Thyroid gland (tissue), 4 donors: ENCODE measurements around the gene REG3G. TPM values are rescaled to one million over a fixed set of nuclear protein-coding genes. Genes with fewer than 3 reads are reported as not detected.
A peak's percentile ranks its signal among the peaks of the same experiment; 100 is the strongest.

Experiments used
- DNase-seq, 2 donors: peaks; one replicate each; pipeline ENCODE4 v3.0.0-alpha.2; 2019
- H3K27ac ChIP-seq, 3 donors: fragments of 200-600 bp; sonication (generic); 1 replicate in 2 of 3; 2 replicates in 1 of 3; pipeline ENCODE4 v1.5.1; 2016 to 2019; ENCODE audit warnings: mild to moderate bottlenecking in 1 of 3, moderate library complexity in 1 of 3
- H3K27me3 ChIP-seq: fragments of 200-600 bp; sonication (generic); one replicate; pipeline ENCODE4 v1.5.1; 2019
- H3K36me3 ChIP-seq, 2 donors: fragments of 200-600 bp; sonication (generic); one replicate each; pipeline ENCODE4 v1.5.1; 2016 to 2019
- H3K4me1 ChIP-seq, 2 donors: fragments of 200-600 bp; sonication (generic); one replicate each; pipeline ENCODE4 v1.5.1; 2017 to 2019
- H3K4me3 ChIP-seq, 3 donors: fragments of 200-600 bp; sonication (generic); replicated peaks in 1 of 3; 1 replicate in 2 of 3; 2 replicates in 1 of 3; pipeline ENCODE4 v1.5.1; 2016; ENCODE audit warnings: mild to moderate bottlenecking in 1 of 3
- H3K9me3 ChIP-seq: fragments of 200-600 bp; sonication (generic); one replicate; pipeline ENCODE4 v1.5.1; 2017
- POLR2A ChIP-seq, 2 donors: fragments of 450-650 bp; IDR thresholded peaks; one replicate each; pipeline ENCODE4 v1.6.1; 2017; ENCODE audit warnings: antibody characterized with exemption in 2 of 2, mild to moderate bottlenecking in 2 of 2, moderate library complexity in 1 of 2
- WGBS, 2 donors: methylation state at CpG; one replicate each; pipeline ENCODE4 v1.1.5; 2017; 5-methylcytosine and 5-hydroxymethylcytosine counted together
- intact Hi-C: fragments of 100-400 bp; cut with DNase I; formaldehyde crosslinking; loops from one replicate; pipeline ENCODE4 v1.15.1; 2023
- total RNA-seq, 4 donors: library from RNA; depleted of rRNA; stranded (reverse); fragments of >200 nt; gene quantifications; one replicate each; pipeline ENCODE4 v1.2.3, GENCODE V29; 2016
- TF ChIP-seq, protein P1 (sequence below), 6 experiments: fragments of 200-600 bp in 3 of 6; fragments of 450-650 bp in 3 of 6; sonication (generic) in 3 of 6; IDR thresholded peaks; one replicate each; pipeline ENCODE4 v1.5.1; 2016 to 2019; ENCODE audit warnings: antibody characterized with exemption in 6 of 6, mild to moderate bottlenecking in 2 of 6, inconsistent platforms in 1 of 6, moderate library complexity in 1 of 6

The REG3G gene
- total RNA-seq, 4 donors from 2014 or later, result not detected

DNA sequence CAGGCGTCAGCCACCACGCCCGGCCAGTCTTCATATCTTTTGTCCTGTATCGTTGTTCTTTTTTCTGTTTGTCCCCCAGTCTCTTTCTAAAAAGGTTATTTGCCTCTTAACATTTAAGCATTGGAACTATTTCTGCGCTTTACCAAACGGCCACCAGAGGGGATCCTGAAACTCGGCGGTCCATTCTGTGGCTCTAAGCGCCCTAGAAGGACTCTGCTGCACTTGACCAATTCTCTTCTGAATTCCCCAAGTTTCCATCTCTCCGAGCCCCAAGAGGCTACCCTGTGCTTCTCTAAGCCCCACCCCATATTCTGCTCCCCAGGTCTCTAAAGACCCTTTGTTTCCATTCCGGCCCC, 33.1 kb upstream of the REG3G start:
- no peaks in the 10 kb centered on the region for H3K36me3 ChIP-seq
- TF ChIP-seq, protein P1, sequence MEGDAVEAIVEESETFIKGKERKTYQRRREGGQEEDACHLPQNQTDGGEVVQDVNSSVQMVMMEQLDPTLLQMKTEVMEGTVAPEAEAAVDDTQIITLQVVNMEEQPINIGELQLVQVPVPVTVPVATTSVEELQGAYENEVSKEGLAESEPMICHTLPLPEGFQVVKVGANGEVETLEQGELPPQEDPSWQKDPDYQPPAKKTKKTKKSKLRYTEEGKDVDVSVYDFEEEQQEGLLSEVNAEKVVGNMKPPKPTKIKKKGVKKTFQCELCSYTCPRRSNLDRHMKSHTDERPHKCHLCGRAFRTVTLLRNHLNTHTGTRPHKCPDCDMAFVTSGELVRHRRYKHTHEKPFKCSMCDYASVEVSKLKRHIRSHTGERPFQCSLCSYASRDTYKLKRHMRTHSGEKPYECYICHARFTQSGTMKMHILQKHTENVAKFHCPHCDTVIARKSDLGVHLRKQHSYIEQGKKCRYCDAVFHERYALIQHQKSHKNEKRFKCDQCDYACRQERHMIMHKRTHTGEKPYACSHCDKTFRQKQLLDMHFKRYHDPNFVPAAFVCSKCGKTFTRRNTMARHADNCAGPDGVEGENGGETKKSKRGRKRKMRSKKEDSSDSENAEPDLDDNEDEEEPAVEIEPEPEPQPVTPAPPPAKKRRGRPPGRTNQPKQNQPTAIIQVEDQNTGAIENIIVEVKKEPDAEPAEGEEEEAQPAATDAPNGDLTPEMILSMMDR (IDR thresholded peaks at IDR 0.05), result peak in 3 of 6 experiments; percentile 20 to 41 (median 35)
- TF ChIP-seq POLR2A (IDR thresholded peaks at IDR 0.05), result no peak
- H3K9me3 ChIP-seq, result no peaks in the 10 kb centered on the region
- H3K27ac ChIP-seq, result no peak overlapping the region
- peak in 1 of 2 donors; percentile 28 for DNase-seq
- peak overlapping the region in 1 of 3 donors; percentile 5 for H3K4me3 ChIP-seq
- intact Hi-C loops, result no loop called here
- peaks cover 0 to 6% of the 10 kb centered on the region in 2 donors for H3K4me1 ChIP-seq
- no peaks in the 10 kb centered on the region for H3K27me3 ChIP-seq
- WGBS, 2 donors, result 23 to 29% methylated on average over 11 of the region's 11 CpGs

DNA sequence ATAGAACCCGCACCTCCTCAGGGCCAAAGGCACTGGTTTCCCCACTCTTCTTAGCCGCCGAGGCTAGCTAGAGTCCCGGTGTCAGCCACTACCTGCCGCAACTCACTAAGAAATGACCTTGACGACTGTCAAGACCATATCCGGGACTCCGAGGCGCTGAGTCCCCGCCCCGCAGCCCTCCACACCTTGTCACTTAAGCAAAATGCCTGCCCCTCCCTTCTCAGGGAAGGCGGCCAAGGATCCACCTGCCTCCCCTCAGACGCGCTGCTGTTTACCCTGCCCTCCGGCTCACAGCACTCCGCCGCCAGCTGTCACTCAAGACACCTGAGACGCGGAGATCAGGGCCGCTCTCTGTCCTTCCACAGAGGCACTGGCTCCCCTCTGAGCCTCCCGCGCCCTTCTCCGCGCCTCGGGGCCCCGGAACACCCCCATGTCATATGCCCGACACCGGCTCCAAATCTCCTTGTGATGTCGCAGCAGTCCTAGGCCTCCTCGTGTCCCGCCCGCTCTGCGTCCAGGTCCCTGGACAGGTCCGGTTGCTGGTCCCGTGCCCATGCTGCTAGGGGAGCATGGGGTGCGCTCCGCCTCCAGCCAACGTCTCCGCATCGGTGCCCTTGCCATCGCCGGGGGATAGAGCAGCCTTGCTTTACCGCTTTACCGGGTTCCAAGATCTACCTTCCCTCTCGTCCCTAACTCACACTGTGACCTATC, 32.5 kb upstream of the REG3G start:
- H3K4me3 ChIP-seq, result peak overlapping the region in 1 of 3 donors; percentile 5
- H3K27ac ChIP-seq, result no peak overlapping the region
- H3K36me3 ChIP-seq, result no peaks in the 10 kb centered on the region
- H3K27me3 ChIP-seq, result no peaks in the 10 kb centered on the region
- no peak for TF ChIP-seq POLR2A (IDR thresholded peaks at IDR 0.05)
- TF ChIP-seq, protein P1 (IDR thresholded peaks at IDR 0.05), result peak in 1 of 6 experiments; percentile 7
- 1 to 4% methylated on average over 33 to 36 of the region's 45 CpGs for WGBS, 2 donors
- DNase-seq, result peak; percentile 43 to 47
- no peaks in the 10 kb centered on the region for H3K9me3 ChIP-seq
- intact Hi-C loops, result no loop called here
- peaks cover 0 to 6% of the 10 kb centered on the region in 2 donors for H3K4me1 ChIP-seq

DNA sequence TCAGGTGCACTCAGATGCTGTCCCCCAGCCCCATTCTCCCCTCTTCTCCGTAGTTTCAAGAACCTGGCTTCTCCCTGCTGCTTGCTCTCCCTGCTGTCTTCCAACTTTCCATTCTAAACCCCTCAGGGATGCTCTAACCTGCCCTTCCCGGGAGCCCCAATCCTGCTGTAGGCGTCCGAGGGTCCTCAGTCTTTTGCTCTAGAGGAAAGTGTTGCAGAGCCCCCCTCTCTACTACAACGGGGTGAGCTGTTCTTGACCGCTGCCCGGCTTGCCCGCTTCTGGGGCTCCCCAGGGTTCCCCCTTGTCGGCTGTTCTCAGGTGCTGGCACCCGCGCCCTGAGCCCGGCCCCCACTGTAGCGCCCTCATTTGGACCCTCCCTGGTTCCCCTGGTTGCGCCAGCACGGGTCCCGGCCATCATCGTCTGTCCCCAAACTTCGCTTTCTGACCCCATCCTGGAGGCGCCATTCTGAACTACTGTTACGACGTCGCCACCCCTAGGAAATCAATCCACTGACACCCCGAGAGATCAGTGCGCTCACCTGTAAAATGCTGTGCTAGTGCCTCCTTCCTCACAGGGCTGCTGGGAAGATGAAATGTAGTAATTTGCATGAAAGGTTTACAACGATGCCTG, 31.9 kb upstream of the REG3G start:
- Histone ChIP-seq H3K27ac (no peak overlapping the region), H3K9me3 (no peaks in the 10 kb centered on the region), H3K27me3 (no peaks in the 10 kb centered on the region), H3K4me1 (peaks cover 0 to 6% of the 10 kb centered on the region in 2 donors), H3K36me3 (no peaks in the 10 kb centered on the region), H3K4me3 (no peak overlapping the region)
- intact Hi-C loops, result no loop called here
- no peak for TF ChIP-seq POLR2A (IDR thresholded peaks at IDR 0.05)
- TF ChIP-seq, protein P1 (IDR thresholded peaks at IDR 0.05), result no peak
- no peak for DNase-seq
- WGBS, 2 donors, result 28 to 35% methylated on average over 24 to 25 of the region's 25 CpGs

DNA sequence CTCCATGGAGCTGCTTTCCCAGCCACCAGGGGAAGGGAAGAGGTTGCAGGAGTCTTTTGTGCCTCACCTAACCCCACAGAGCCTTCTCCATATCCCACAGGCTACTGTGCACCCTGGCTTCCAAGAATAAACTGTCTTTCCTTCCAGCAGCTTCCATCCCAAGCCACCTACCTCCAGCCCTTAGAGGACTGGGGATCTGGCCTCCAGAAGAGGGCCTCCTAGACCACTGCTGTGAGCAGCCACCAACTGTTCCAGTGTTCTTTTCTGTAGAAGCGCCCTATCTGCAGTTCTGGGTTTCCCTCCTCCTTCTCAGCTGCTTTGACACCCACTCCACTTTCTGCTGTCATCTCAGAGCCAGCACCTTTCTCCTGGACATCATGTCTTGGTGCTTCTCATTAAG, 30.7 kb upstream of the REG3G start:
- TF ChIP-seq, protein P1 (IDR thresholded peaks at IDR 0.05), result no peak
- no peak for TF ChIP-seq POLR2A (IDR thresholded peaks at IDR 0.05)
- Histone ChIP-seq H3K4me1 (peaks cover 0 to 6% of the 10 kb centered on the region in 2 donors), H3K36me3 (no peaks in the 10 kb centered on the region), H3K4me3 (no peak overlapping the region), H3K9me3 (no peaks in the 10 kb centered on the region), H3K27me3 (no peaks in the 10 kb centered on the region), H3K27ac (no peak overlapping the region)
- intact Hi-C loops, result no loop called here
- WGBS, 2 donors, result 81 to 83% methylated on average over 1 of the region's 1 CpG
- no peak for DNase-seq

- Histone ChIP-seq H3K36me3 (no peaks in the 10 kb centered on the region), H3K4me3 (no peak overlapping the region), H3K9me3 (no peaks in the 10 kb centered on the region), H3K4me1 (no peaks in the 10 kb centered on the region), H3K27ac (no peak overlapping the region), H3K27me3 (no peaks in the 10 kb centered on the region)
- intact Hi-C loops, result no loop called here
- no peak for TF ChIP-seq POLR2A (IDR thresholded peaks at IDR 0.05)
- TF ChIP-seq, protein P1 (IDR thresholded peaks at IDR 0.05), result peak in 2 of 6 experiments; percentile 26 to 34
- DNase-seq, result no peak
- 39 to 46% methylated on average over 3 of the region's 3 CpGs for WGBS, 2 donors
Observed at GRCh38 chr2:78999406-78999805, 26.1 kb upstream of the REG3G start.
